Spleen (tissue), 11 donors: ENCODE measurements around the gene SLC22A23. TPM values are rescaled to one million over a fixed set of nuclear protein-coding genes. Genes with fewer than 3 reads are reported as not detected.

Experiments used
- DNase-seq: peaks from one replicate; pipeline ENCODE4 v3.0.0-alpha.2; 2020
- H3K27ac ChIP-seq, 8 donors: fragments of 200-600 bp; sonication (generic) in 7 of 8; 1 replicate in 4 of 8; 2 replicates in 4 of 8; pipeline versions ENCODE4 v1.5.0 to v1.8.0; 2016 to 2021; ENCODE audit warnings: inconsistent platforms in 4 of 8, mild to moderate bottlenecking in 4 of 8, moderate library complexity in 1 of 8
- H3K27me3 ChIP-seq, 7 donors: fragments of 200-600 bp; sonication (generic) in 6 of 7; replicated peaks in 1 of 7; 1 replicate in 4 of 7; 2 replicates in 3 of 7; pipeline versions ENCODE4 v1.5.0 to v1.8.0; 2016 to 2021; ENCODE audit warnings: inconsistent platforms in 3 of 7, mild to moderate bottlenecking in 1 of 7
- H3K36me3 ChIP-seq, 6 donors: fragments of 200-600 bp; sonication (generic) in 5 of 6; 1 replicate in 4 of 6; 2 replicates in 2 of 6; pipeline versions ENCODE4 v1.5.0 to v1.8.0; 2016 to 2021; ENCODE audit warnings: inconsistent platforms in 2 of 6
- H3K4me1 ChIP-seq, 6 donors: fragments of 200-600 bp; sonication (generic) in 5 of 6; 1 replicate in 3 of 6; 2 replicates in 3 of 6; pipeline versions ENCODE4 v1.5.0 to v1.8.0; 2016 to 2021; ENCODE audit warnings: inconsistent platforms in 3 of 6
- H3K4me3 ChIP-seq, 8 donors: fragments of 200-600 bp; sonication (generic) in 7 of 8; 1 replicate in 4 of 8; 2 replicates in 4 of 8; pipeline versions ENCODE4 v1.5.0 to v1.8.0; 2016 to 2021; ENCODE audit warnings: inconsistent platforms in 4 of 8, mild to moderate bottlenecking in 4 of 8, moderate library complexity in 2 of 8
- H3K9me3 ChIP-seq, 8 donors: fragments of 200-600 bp; sonication (generic) in 7 of 8; 1 replicate in 4 of 8; 2 replicates in 4 of 8; pipeline versions ENCODE4 v1.5.0 to v1.8.0; 2016 to 2021; ENCODE audit warnings: inconsistent platforms in 4 of 8
- POLR2A ChIP-seq, 3 donors: fragments of 450-650 bp; IDR thresholded peaks; one replicate each; pipeline ENCODE4 v1.5.1; 2017; ENCODE audit warnings: antibody characterized with exemption in 3 of 3, mild to moderate bottlenecking in 1 of 3
- POLR2AphosphoS5 ChIP-seq, 3 donors: sonication (generic); formaldehyde crosslinking; IDR thresholded peaks; one replicate each; pipeline ENCODE4 v1.5.1; 2017; ENCODE audit warnings: antibody characterized with exemption in 3 of 3
- WGBS, 5 donors: extraction: QIAGEN DNeasy Blood & Tissue Kit in 3 of 5; methylation state at CpG; one replicate each; pipeline versions ENCODE4 v1.1.5 to v1.1.7; 2013 to 2018; 5-methylcytosine and 5-hydroxymethylcytosine counted together
- intact Hi-C: fragments of 100-400 bp; cut with DNase I; formaldehyde crosslinking; loops from one replicate; pipeline ENCODE4 v1.15.0; 2023; ENCODE audit warnings: low total_unique reads
- polyA plus RNA-seq, 3 donors: library from polyadenylated mRNA; stranded (reverse); fragments of 200-250 nt; gene quantifications; one replicate each; pipeline ENCODE4 v1.2.1, GENCODE V29; 2013
- total RNA-seq, 7 donors: library from RNA; depleted of rRNA in 3 of 7; stranded (reverse); fragments of >200 nt in 3 of 7; fragmentation: NEBNext Ultra II Directional in 4 of 7; extraction: Animal tissue kit (Norgen Biotek cat#: 25700) in 4 of 7; gene quantifications; one replicate each; pipeline versions ENCODE4 v1.1.0 to v1.2.1, GENCODE V29; 2016 to 2021
- TF ChIP-seq, protein P1 (sequence below), 11 experiments: fragments of 200-600 bp in 7 of 11; fragments of 450-650 bp in 4 of 11; sonication (generic) in 4 of 11; IDR thresholded peaks in 8 of 11; conservative IDR thresholded peaks in 3 of 11; 1 replicate in 7 of 11; 2 replicates in 4 of 11; pipeline versions ENCODE4 v1.4.0 to v1.8.0; 2016 to 2021; ENCODE audit warnings: antibody characterized with exemption in 11 of 11, inconsistent platforms in 4 of 11, mild to moderate bottlenecking in 1 of 11
- donor health status: healthy with polysubstance abuse.
- donor health status: DM: no; HTN: no; CAD: no; lungs with moderate emphysema.
- donor health status: DM: no; HTN: no; CAD: no.
- donor health status: Bipolar disorder and iron deficiency.
- donor health status: healthy.
- donor health status: DM: no; HTN: no; CAD: no.
- donor health status: DM: yes; HTN: yes; CAD: no.

The SLC22A23 gene
- total and polyA plus RNA-seq, 10 donors, result 1.9 to 22.6 (median 18.3) TPM

GRCh38 chr6:3457710-3458602 is 1.1 kb upstream of the SLC22A23 start:
- peaks cover 6 to 36% (median 26%) of the 10 kb centered on the region in 6 donors for H3K4me1 ChIP-seq
- WGBS, 5 donors, result 9 to 14% (median 10%) methylated on average over 29 of the region's 29 CpGs
- H3K27me3 ChIP-seq, result peaks cover 0 to 64% (median 54%) of the 10 kb centered on the region in 7 donors
- H3K27ac ChIP-seq, result no peak overlapping the region
- DNase-seq, result no peak
- H3K9me3 ChIP-seq, result no peaks in the 10 kb centered on the region
- intact Hi-C loops, result loop anchor here (10.0 kb wide), 1 partner anchor 173 kb away; no protein-coding TSS in a partner anchor
- H3K4me3 ChIP-seq, result peak overlapping the region in 7 of 8 donors; percentile 43 to 76 (median 57)
- TF ChIP-seq, protein P1, sequence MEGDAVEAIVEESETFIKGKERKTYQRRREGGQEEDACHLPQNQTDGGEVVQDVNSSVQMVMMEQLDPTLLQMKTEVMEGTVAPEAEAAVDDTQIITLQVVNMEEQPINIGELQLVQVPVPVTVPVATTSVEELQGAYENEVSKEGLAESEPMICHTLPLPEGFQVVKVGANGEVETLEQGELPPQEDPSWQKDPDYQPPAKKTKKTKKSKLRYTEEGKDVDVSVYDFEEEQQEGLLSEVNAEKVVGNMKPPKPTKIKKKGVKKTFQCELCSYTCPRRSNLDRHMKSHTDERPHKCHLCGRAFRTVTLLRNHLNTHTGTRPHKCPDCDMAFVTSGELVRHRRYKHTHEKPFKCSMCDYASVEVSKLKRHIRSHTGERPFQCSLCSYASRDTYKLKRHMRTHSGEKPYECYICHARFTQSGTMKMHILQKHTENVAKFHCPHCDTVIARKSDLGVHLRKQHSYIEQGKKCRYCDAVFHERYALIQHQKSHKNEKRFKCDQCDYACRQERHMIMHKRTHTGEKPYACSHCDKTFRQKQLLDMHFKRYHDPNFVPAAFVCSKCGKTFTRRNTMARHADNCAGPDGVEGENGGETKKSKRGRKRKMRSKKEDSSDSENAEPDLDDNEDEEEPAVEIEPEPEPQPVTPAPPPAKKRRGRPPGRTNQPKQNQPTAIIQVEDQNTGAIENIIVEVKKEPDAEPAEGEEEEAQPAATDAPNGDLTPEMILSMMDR (IDR thresholded peaks at IDR 0.05 in 8 of 11, conservative IDR thresholded peaks at IDR 0.05 in 3 of 11), result no peak
- H3K36me3 ChIP-seq, result no peaks in the 10 kb centered on the region

DNA sequence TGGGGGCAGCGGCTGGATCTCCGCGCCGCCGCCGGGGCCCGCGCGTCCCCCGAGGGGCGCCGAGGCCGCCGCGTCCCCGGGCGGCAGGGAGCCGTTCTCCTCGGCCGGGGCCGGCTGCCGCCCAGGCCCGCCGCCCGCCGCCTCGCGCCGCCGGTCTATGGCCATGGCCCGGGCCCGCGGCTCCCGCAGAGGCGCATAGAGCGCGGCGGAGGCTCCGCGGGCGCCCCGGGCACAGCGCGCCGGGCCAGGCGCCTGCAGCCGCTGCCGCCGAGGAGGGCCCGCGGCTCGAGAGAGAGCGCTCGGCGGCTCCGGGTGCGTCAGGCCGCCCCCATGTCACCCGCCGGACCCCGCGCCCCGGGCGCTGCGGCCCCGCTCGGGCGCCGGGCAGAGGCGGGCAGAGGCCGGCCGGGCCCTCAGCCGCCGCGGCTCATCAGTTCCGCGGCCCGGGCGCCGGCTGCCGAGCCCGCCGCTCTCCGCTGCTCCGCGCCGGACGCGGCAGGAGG is 404 bp downstream of the SLC22A23 start:
- TF ChIP-seq, protein P1 (IDR thresholded peaks at IDR 0.05 in 8 of 11, conservative IDR thresholded peaks at IDR 0.05 in 3 of 11), result no peak
- TF ChIP-seq POLR2A (IDR thresholded peaks at IDR 0.05), result no peak
- no peak for TF ChIP-seq POLR2AphosphoS5 (IDR thresholded peaks at IDR 0.05)
- Histone ChIP-seq H3K27ac (no peak overlapping the region), H3K36me3 (no peaks in the 10 kb centered on the region), H3K4me3 (peak overlapping the region; percentile 37 to 76 (median 52)), H3K4me1 (peaks cover 6 to 36% (median 26%) of the 10 kb centered on the region in 6 donors), H3K9me3 (no peaks in the 10 kb centered on the region), H3K27me3 (peaks cover 0 to 79% (median 54%) of the 10 kb centered on the region in 7 donors)
- no peak for DNase-seq
- 0 to 1% (median 0%) methylated on average over 19 to 89 of the region's 89 CpGs; no CpG with 5 or more reads in 1 of the 5 donors for WGBS, 5 donors
- intact Hi-C loops, result loop anchor here (10.0 kb wide), 1 partner anchor 172 kb away; no protein-coding TSS in a partner anchor

DNA sequence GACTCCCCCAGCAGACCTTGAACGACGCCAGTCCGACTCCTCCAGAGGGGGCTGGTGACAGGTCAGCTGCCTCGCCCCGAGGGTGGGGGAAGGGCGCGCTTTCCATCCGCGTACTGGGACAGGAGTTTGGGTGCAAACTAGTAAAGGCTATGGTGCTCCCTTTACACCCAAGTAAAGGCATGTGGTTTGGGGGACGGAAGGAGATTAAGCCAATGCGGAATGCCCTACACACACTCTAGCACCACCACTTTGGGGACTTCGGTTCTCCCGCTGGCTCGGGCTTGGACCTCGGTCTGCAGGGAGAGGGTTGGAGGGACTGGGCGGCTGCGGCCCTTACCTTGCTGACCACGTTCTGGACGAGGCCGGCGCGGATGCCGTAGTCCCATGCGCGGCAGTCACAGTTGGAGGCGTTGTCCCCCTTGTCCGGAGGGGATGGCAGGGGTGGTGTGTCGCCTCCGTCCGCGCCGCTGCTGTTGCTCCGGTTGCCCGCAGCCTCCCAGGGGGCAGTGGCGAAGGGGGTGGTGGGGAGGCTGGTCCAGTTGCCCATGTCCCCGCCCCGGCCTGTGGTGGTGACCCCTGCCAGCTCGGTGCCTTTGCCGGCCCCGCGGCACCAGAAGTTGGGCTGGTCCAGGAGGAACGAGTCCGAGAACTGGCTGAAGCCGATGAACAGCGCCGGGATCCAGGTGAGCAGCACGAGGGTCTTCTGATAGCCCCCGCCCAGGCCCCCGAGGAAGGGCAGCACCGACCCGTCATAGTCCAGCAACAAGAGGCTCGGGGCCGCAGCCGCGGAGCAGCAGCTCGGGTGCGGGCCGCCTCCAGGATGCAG is 1.1 kb downstream of the SLC22A23 start:
- Histone ChIP-seq H3K4me3 (peak overlapping the region; percentile 21 to 76 (median 50)), H3K9me3 (no peaks in the 10 kb centered on the region), H3K36me3 (no peaks in the 10 kb centered on the region), H3K4me1 (peaks cover 6 to 36% (median 26%) of the 10 kb centered on the region in 6 donors), H3K27ac (peak overlapping the region in 1 of 8 donors; percentile 11), H3K27me3 (peaks cover 0 to 85% (median 55%) of the 10 kb centered on the region in 7 donors)
- peak in 1 of 3 donors; percentile 24 for TF ChIP-seq POLR2AphosphoS5 (IDR thresholded peaks at IDR 0.05)
- TF ChIP-seq, protein P1 (IDR thresholded peaks at IDR 0.05 in 8 of 11, conservative IDR thresholded peaks at IDR 0.05 in 3 of 11), result no peak
- 2 to 3% (median 3%) methylated on average over 22 to 58 of the region's 58 CpGs for WGBS, 5 donors
- no peak for DNase-seq
- intact Hi-C loops, result loop anchor here (10.0 kb wide), 1 partner anchor 171 kb away; no protein-coding TSS in a partner anchor
